HG03442 (cell line): ENCODE measurements around the gene NEU1.

Experiments used
- ATAC-seq: cut with Tn5 transposase; IDR thresholded peaks from one replicate; pipeline ENCODE4 v1.9.1; 2021; ENCODE audit warnings: mild to moderate bottlenecking, moderate library complexity; ENCODE audit not compliant: unreplicated experiment

The NEU1 gene

GRCh38 chr6:31896856-31897611 lies 34.4 kb upstream of the NEU1 start:
- ATAC-seq, result no peak

GRCh38 chr6:31896493-31896855 lies 33.9 kb upstream of the NEU1 start:
- ATAC-seq, result no peak

- ATAC-seq, result no peak
Measured at GRCh38 chr6:31892821-31893220, 30.2 kb upstream of the NEU1 start.

- no peak for ATAC-seq
Measured at GRCh38 chr6:31889331-31889972, 26.8 kb upstream of the NEU1 start.

- ATAC-seq, result no peak
Measured at GRCh38 chr6:31888276-31889258, 25.9 kb upstream of the NEU1 start.

GRCh38 chr6:31887173-31888007 lies 24.8 kb upstream of the NEU1 start:
- no peak for ATAC-seq

- ATAC-seq, result no peak
Measured at GRCh38 chr6:31886541-31886991, 23.9 kb upstream of the NEU1 start.

- no peak for ATAC-seq
Measured at GRCh38 chr6:31884528-31885035, 22.0 kb upstream of the NEU1 start.

GRCh38 chr6:31883676-31884075 lies 21.1 kb upstream of the NEU1 start:
- no peak for ATAC-seq

GRCh38 chr6:31882344-31882743 lies 19.7 kb upstream of the NEU1 start:
- ATAC-seq, result no peak

- ATAC-seq, result no peak
Measured at GRCh38 chr6:31881136-31881859, 18.7 kb upstream of the NEU1 start.

GRCh38 chr6:31880616-31881015 lies 18.0 kb upstream of the NEU1 start:
- ATAC-seq, result no peak

- ATAC-seq, result no peak
Measured at GRCh38 chr6:31879901-31880300, 17.3 kb upstream of the NEU1 start.

GRCh38 chr6:31879143-31879542 lies 16.5 kb upstream of the NEU1 start:
- ATAC-seq, result no peak

GRCh38 chr6:31878726-31879125 lies 16.1 kb upstream of the NEU1 start, which contains the start of gene SLC44A4:
Gene SLC44A4 (minus strand): TSS chr6:31878997. CDS start chr6:31878980, 17 bp downstream.
- ATAC-seq, result no peak

- ATAC-seq, result no peak
Measured at GRCh38 chr6:31878222-31878621, 15.6 kb upstream of the NEU1 start.

- no peak for ATAC-seq
Measured at GRCh38 chr6:31877651-31878161, 15.1 kb upstream of the NEU1 start.

- ATAC-seq, result no peak
Measured at GRCh38 chr6:31877125-31877650, 14.6 kb upstream of the NEU1 start.

GRCh38 chr6:31876357-31876756 lies 13.7 kb upstream of the NEU1 start:
- ATAC-seq, result no peak
